NT2/D1 (cell line): ENCODE measurements around the gene MAN1B1.

Experiments used
- SUZ12 ChIP-seq: IDR thresholded peaks from 2 replicates; pipeline ENCODE4 v1.6.1; 2011; ENCODE audit not compliant: insufficient read length, insufficient read depth; ENCODE audit errors: extremely low read depth
- YY1 ChIP-seq: IDR thresholded peaks from 2 replicates; pipeline ENCODE4 v1.6.1; 2011; ENCODE audit not compliant: insufficient read length, insufficient read depth
- ZNF274 ChIP-seq: IDR thresholded peaks from 2 replicates; pipeline ENCODE4 v1.6.1; 2011; ENCODE audit warnings: mild to moderate bottlenecking, low read depth, low read length

GRCh38 chr9:137147793-137148160 lies 61.0 kb downstream of the MAN1B1 start:
- no peak for TF ChIP-seq SUZ12
- no peak for TF ChIP-seq ZNF274
- no peak for TF ChIP-seq YY1
